GM20000 (cell line): ENCODE results near the gene MEGF6.

Experiments
- DNase-seq: peaks from one replicate; pipeline ENCODE4 v3.0.0; 2012; ENCODE audit warnings: low spot score
- CTCF ChIP-seq: IDR thresholded peaks from 2 replicates; pipeline ENCODE4 v1.5.1; 2012; ENCODE audit warnings: mild to moderate bottlenecking, control low read depth; ENCODE audit errors: extremely low read depth, missing control alignments

Gene MEGF6

GRCh38 chr1:3649342-3650247 is 38.3 kb upstream of the MEGF6 start, which contains the start of gene WRAP73:
WRAP73 (minus strand) TSS chr1:3650103; CDS start chr1:3649999, 104 bp downstream.
- TF ChIP-seq CTCF: peak; percentile 26
- DNase-seq: peak; percentile 98

GRCh38 chr1:3646596-3646995 is 35.3 kb upstream of the MEGF6 start:
- DNase-seq: no peak
- no peak for TF ChIP-seq CTCF

GRCh38 chr1:3645666-3646355 is 34.5 kb upstream of the MEGF6 start:
- TF ChIP-seq CTCF: no peak
- DNase-seq: no peak

- DNase-seq: no peak
- no peak for TF ChIP-seq CTCF
Measured at GRCh38 chr1:3645247-3645646, 33.9 kb upstream of the MEGF6 start.

GRCh38 chr1:3644273-3644672 is 33.0 kb upstream of the MEGF6 start:
- no peak for DNase-seq
- no peak for TF ChIP-seq CTCF

- no peak for TF ChIP-seq CTCF
- no peak for DNase-seq
Measured at GRCh38 chr1:3642919-3643675, 31.8 kb upstream of the MEGF6 start.
